Endothelial cell of umbilical vein (primary cell): ENCODE results near the gene NAV2.

Experiments used
- POLR2A ChIP-seq: IDR thresholded peaks from 2 replicates; pipeline ENCODE4 v1.6.1; 2012; ENCODE audit warnings: low read depth, mild to moderate bottlenecking, control low read depth, low read length
- TF ChIP-seq, protein P1 (sequence below), 2 donors: IDR thresholded peaks; 1 replicate in 1 of 2; 2 replicates in 1 of 2; pipeline ENCODE4 v1.5.1; 2011; ENCODE audit warnings: low read length in 2 of 2, mild to moderate bottlenecking in 2 of 2, moderate library complexity in 2 of 2, control low read depth in 1 of 2, inconsistent platforms in 1 of 2, low read depth in 1 of 2; ENCODE audit not compliant: insufficient read depth in 1 of 2; ENCODE audit errors: extremely low read depth in 1 of 2
- TF ChIP-seq, protein P2 (sequence below): IDR thresholded peaks from 2 replicates; pipeline ENCODE4 v1.6.1; 2011; ENCODE audit not compliant: insufficient read depth, insufficient read length

DNA sequence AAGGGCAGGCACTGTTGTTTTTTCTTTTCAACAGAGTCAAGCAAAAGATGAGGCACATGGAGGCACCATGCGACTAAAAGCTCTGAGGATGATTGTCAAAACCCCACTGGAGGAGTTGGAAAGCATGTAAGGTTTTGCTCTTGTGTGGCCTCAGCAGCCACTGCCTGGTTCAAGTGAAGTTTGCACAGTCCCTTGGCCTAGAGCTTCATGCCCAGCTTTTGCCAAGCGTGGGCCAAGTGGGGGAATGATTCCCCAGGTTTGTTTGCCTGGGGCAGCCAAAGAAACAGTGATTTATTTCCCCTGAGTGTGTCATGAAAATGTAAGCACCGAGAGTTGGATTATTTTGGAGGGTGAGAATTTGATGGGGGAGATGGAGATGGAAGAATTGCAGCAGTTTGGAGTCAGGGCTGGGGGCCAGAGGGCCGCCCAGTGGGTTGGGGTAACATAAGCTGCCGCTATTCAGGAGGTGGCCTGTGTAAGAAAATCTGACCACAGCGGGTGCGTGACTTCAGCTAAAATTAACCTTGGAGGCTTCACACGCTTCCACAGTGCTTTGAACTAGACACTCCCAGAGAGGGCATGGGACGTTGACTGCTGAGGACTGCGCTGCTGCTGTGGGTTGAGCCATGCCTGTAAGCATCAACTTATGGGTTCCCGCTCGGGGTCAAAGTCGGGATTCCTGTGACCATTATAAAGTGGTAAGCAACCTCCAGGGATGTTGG, 100.7 kb downstream of the NAV2 start:
- no peak for TF ChIP-seq POLR2A
- TF ChIP-seq, protein P1, sequence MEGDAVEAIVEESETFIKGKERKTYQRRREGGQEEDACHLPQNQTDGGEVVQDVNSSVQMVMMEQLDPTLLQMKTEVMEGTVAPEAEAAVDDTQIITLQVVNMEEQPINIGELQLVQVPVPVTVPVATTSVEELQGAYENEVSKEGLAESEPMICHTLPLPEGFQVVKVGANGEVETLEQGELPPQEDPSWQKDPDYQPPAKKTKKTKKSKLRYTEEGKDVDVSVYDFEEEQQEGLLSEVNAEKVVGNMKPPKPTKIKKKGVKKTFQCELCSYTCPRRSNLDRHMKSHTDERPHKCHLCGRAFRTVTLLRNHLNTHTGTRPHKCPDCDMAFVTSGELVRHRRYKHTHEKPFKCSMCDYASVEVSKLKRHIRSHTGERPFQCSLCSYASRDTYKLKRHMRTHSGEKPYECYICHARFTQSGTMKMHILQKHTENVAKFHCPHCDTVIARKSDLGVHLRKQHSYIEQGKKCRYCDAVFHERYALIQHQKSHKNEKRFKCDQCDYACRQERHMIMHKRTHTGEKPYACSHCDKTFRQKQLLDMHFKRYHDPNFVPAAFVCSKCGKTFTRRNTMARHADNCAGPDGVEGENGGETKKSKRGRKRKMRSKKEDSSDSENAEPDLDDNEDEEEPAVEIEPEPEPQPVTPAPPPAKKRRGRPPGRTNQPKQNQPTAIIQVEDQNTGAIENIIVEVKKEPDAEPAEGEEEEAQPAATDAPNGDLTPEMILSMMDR (IDR thresholded peaks at IDR 0.05; ENCODE audit: extremely low read depth in 1 of 2, insufficient read depth in 1 of 2, low read depth in 1 of 2, low read length in 2 of 2), result no peak
- TF ChIP-seq, protein P2, sequence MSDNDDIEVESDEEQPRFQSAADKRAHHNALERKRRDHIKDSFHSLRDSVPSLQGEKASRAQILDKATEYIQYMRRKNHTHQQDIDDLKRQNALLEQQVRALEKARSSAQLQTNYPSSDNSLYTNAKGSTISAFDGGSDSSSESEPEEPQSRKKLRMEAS, result no peak
